HEK293T (cell line): Measurements from ENCODE around the gene ARL3.

Experiments used
- CTBP1 ChIP-seq: fragments of 450-650 bp; IDR thresholded peaks from 2 replicates; pipeline ENCODE4 v1.6.1; 2016; ENCODE audit warnings: borderline replicate concordance
- ELF4 ChIP-seq: fragments of 450-650 bp; IDR thresholded peaks from 2 replicates; pipeline ENCODE4 v1.6.1; 2017; ENCODE audit warnings: antibody characterized with exemption
- FOXA1 ChIP-seq: fragments of 450-650 bp; IDR thresholded peaks from 2 replicates; pipeline ENCODE4 v1.6.1; 2016; ENCODE audit warnings: mild to moderate bottlenecking
- FOXM1 ChIP-seq: fragments of 450-650 bp; IDR thresholded peaks from 2 replicates; pipeline ENCODE4 v1.6.1; 2017; ENCODE audit warnings: mild to moderate bottlenecking, borderline replicate concordance
- L3MBTL2 ChIP-seq: fragments of 450-650 bp; conservative IDR thresholded peaks from 2 replicates; pipeline ENCODE4 v1.6.1; 2016; ENCODE audit warnings: mild to moderate bottlenecking
- SP1 ChIP-seq: fragments of 450-650 bp; IDR thresholded peaks from 2 replicates; pipeline ENCODE4 v1.6.1; 2017
- SUZ12 ChIP-seq: fragments of 450-650 bp; IDR thresholded peaks from 2 replicates; pipeline ENCODE4 v1.6.1; 2016; ENCODE audit warnings: mild to moderate bottlenecking
- TARDBP ChIP-seq: fragments of 450-650 bp; IDR thresholded peaks from 2 replicates; pipeline ENCODE4 v1.6.1; 2016
- ZNF384 ChIP-seq: fragments of 450-650 bp; IDR thresholded peaks from 2 replicates; pipeline ENCODE4 v1.6.1; 2016

DNA sequence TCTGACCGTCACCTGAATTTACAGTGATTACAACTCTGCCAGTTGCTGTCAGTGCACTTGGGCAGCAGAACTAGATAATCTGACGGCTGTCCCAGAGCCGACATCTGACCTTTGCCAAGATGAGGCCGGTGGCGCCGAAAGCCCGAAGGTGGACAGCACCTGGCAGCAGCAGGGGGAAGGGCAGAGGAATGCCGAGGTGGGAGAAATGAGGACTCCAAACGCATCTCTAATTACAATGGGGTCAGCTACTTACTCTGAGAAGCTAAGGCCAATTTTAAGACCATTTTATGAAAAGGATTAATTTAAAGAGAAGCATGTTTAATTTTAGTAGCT lies 36.2 kb downstream of the ARL3 start:
- TF ChIP-seq ZNF384 (no peak), FOXM1 (no peak), L3MBTL2 (no peak), FOXA1 (no peak), SUZ12 (no peak), TARDBP (no peak), SP1 (no peak), CTBP1 (no peak), ELF4 (no peak)
